Activated naive CD4-positive, alpha-beta T cell treated with anti-CD3 and anti-CD28 coated beads, Interleukin-2, amount 50 U/mL, for 24 hours (primary cell): ENCODE results near the gene CDC20B.
"Not testable (repeated sequence)": the region's sequence is repeated elsewhere in the genome, so short reads cannot be mapped to it uniquely, and the experiment has no call there.

ENCODE experiments used
- H3K27ac Mint-ChIP-seq: one replicate; pipeline ENCODE4 v1.8.0; 2021; ENCODE audit warnings: mild to moderate bottlenecking, mixed read lengths
- H3K27me3 Mint-ChIP-seq: one replicate; pipeline ENCODE4 v1.8.0; 2021; ENCODE audit warnings: mixed read lengths
- H3K36me3 Mint-ChIP-seq: one replicate; pipeline ENCODE4 v1.8.0; 2021; ENCODE audit warnings: mixed read lengths
- H3K4me1 Mint-ChIP-seq: one replicate; pipeline ENCODE4 v1.8.0; 2021; ENCODE audit warnings: mixed read lengths
- H3K4me3 Mint-ChIP-seq: one replicate; pipeline ENCODE4 v1.8.0; 2021; ENCODE audit warnings: mild to moderate bottlenecking, mixed read lengths
- H3K9me3 Mint-ChIP-seq: one replicate; pipeline ENCODE4 v1.8.0; 2021; ENCODE audit warnings: mixed read lengths

CDC20B gene

GRCh38 chr5:55141945-55142690 lies 30.9 kb downstream of the CDC20B start:
- H3K27me3 Mint-ChIP-seq = no peaks in the 10 kb centered on the region
- peaks cover 26% of the 10 kb centered on the region for H3K4me1 Mint-ChIP-seq
- no peak overlapping the region for H3K27ac Mint-ChIP-seq
- no peaks in the 10 kb centered on the region for H3K36me3 Mint-ChIP-seq
- H3K4me3 Mint-ChIP-seq = no peak overlapping the region
- no peaks in the 10 kb centered on the region for H3K9me3 Mint-ChIP-seq

GRCh38 chr5:55140908-55141665 lies 31.9 kb downstream of the CDC20B start:
- no peaks in the 10 kb centered on the region for H3K36me3 Mint-ChIP-seq
- no peak overlapping the region for H3K27ac Mint-ChIP-seq
- H3K4me1 Mint-ChIP-seq = peaks cover 19% of the 10 kb centered on the region
- H3K27me3 Mint-ChIP-seq = no peaks in the 10 kb centered on the region
- no peak overlapping the region for H3K4me3 Mint-ChIP-seq
- H3K9me3 Mint-ChIP-seq = no peaks in the 10 kb centered on the region

- Mint-ChIP-seq H3K27ac (no peak overlapping the region), H3K4me1 (peaks cover 23% of the 10 kb centered on the region), H3K36me3 (peaks cover 3% of the 10 kb centered on the region), H3K4me3 (no peak overlapping the region), H3K27me3 (no peaks in the 10 kb centered on the region), H3K9me3 (peaks cover 7% of the 10 kb centered on the region)
Measured at GRCh38 chr5:55136521-55136920, 36.5 kb downstream of the CDC20B start.

GRCh38 chr5:55134053-55134722 lies 38.8 kb downstream of the CDC20B start:
- Mint-ChIP-seq H3K27ac (no peak overlapping the region), H3K27me3 (no peaks in the 10 kb centered on the region), H3K36me3 (peaks cover 14% of the 10 kb centered on the region), H3K9me3 (peaks cover 13% of the 10 kb centered on the region), H3K4me1 (peaks cover 18% of the 10 kb centered on the region), H3K4me3 (no peak overlapping the region)

GRCh38 chr5:55123365-55123764 lies 49.6 kb downstream of the CDC20B start:
- H3K36me3 Mint-ChIP-seq = peaks cover 2% of the 10 kb centered on the region
- H3K4me1 Mint-ChIP-seq = peaks cover 3% of the 10 kb centered on the region
- no peak overlapping the region for H3K27ac Mint-ChIP-seq
- H3K9me3 Mint-ChIP-seq = no peaks in the 10 kb centered on the region
- no peak overlapping the region for H3K4me3 Mint-ChIP-seq
- no peaks in the 10 kb centered on the region for H3K27me3 Mint-ChIP-seq

GRCh38 chr5:55114061-55114460 lies 58.9 kb downstream of the CDC20B start:
- Mint-ChIP-seq H3K9me3 (no peaks in the 10 kb centered on the region), H3K27ac (no peak overlapping the region), H3K36me3 (no peaks in the 10 kb centered on the region), H3K4me3 (no peak overlapping the region), H3K27me3 (no peaks in the 10 kb centered on the region), H3K4me1 (peaks cover 20% of the 10 kb centered on the region)

GRCh38 chr5:55113327-55113726 lies 59.6 kb downstream of the CDC20B start:
- no peaks in the 10 kb centered on the region for H3K27me3 Mint-ChIP-seq
- no peak overlapping the region for H3K4me3 Mint-ChIP-seq
- no peaks in the 10 kb centered on the region for H3K36me3 Mint-ChIP-seq
- H3K4me1 Mint-ChIP-seq = peaks cover 20% of the 10 kb centered on the region
- no peak overlapping the region for H3K27ac Mint-ChIP-seq
- H3K9me3 Mint-ChIP-seq = no peaks in the 10 kb centered on the region

- no peaks in the 10 kb centered on the region for H3K27me3 Mint-ChIP-seq
- H3K36me3 Mint-ChIP-seq = peaks cover 2% of the 10 kb centered on the region
- no peaks in the 10 kb centered on the region for H3K9me3 Mint-ChIP-seq
- H3K27ac Mint-ChIP-seq = no peak overlapping the region
- peaks cover 28% of the 10 kb centered on the region for H3K4me1 Mint-ChIP-seq
- no peak overlapping the region for H3K4me3 Mint-ChIP-seq
Measured at GRCh38 chr5:55110217-55110616, 62.8 kb downstream of the CDC20B start.

GRCh38 chr5:55108661-55109060 lies 64.3 kb downstream of the CDC20B start:
- Mint-ChIP-seq H3K4me3 (no peak overlapping the region), H3K27ac (no peak overlapping the region), H3K9me3 (no peaks in the 10 kb centered on the region), H3K36me3 (peaks cover 2% of the 10 kb centered on the region), H3K27me3 (no peaks in the 10 kb centered on the region), H3K4me1 (peaks cover 39% of the 10 kb centered on the region)

- H3K4me1 Mint-ChIP-seq = peaks cover 51% of the 10 kb centered on the region
- H3K27me3 Mint-ChIP-seq, H3K36me3 Mint-ChIP-seq, H3K4me3 Mint-ChIP-seq, H3K27ac Mint-ChIP-seq, H3K9me3 Mint-ChIP-seq: not testable (repeated sequence)
Measured at GRCh38 chr5:55105976-55106375, 67.0 kb downstream of the CDC20B start.

GRCh38 chr5:55104946-55105701 lies 67.9 kb downstream of the CDC20B start:
- H3K36me3 Mint-ChIP-seq = peaks cover 2% of the 10 kb centered on the region
- peak overlapping the region; percentile 75 for H3K4me3 Mint-ChIP-seq
- H3K9me3 Mint-ChIP-seq = no peaks in the 10 kb centered on the region
- no peaks in the 10 kb centered on the region for H3K27me3 Mint-ChIP-seq
- no peak overlapping the region for H3K27ac Mint-ChIP-seq
- H3K4me1 Mint-ChIP-seq = peaks cover 59% of the 10 kb centered on the region

GRCh38 chr5:55104036-55104772 lies 68.8 kb downstream of the CDC20B start:
- Mint-ChIP-seq H3K9me3 (peaks cover 9% of the 10 kb centered on the region), H3K4me1 (peaks cover 68% of the 10 kb centered on the region), H3K4me3 (peak overlapping the region; percentile 75), H3K36me3 (peaks cover 8% of the 10 kb centered on the region), H3K27ac (peak overlapping the region; percentile 21), H3K27me3 (no peaks in the 10 kb centered on the region)

GRCh38 chr5:55102348-55102747 lies 70.6 kb downstream of the CDC20B start, which contains the start of gene GZMA:
TSS of gene GZMA (plus strand) at chr5:55102646. CDS start at chr5:55102683, 37 bp downstream.
- Mint-ChIP-seq H3K27ac (peak within 1 kb of the TSS; percentile 91), H3K4me1 (peaks cover 87% of the 10 kb centered on the region), H3K4me3 (peak within 1 kb of the TSS; percentile 89), H3K27me3 (no peaks in the 10 kb centered on the region), H3K9me3 (peaks cover 22% of the 10 kb centered on the region), H3K36me3 (peaks cover 21% of the 10 kb centered on the region)

GRCh38 chr5:55101556-55102276 lies 71.3 kb downstream of the CDC20B start:
- peaks cover 21% of the 10 kb centered on the region for H3K36me3 Mint-ChIP-seq
- H3K27ac Mint-ChIP-seq = peak overlapping the region; percentile 91
- H3K27me3 Mint-ChIP-seq = no peaks in the 10 kb centered on the region
- peaks cover 93% of the 10 kb centered on the region for H3K4me1 Mint-ChIP-seq
- peak overlapping the region; percentile 89 for H3K4me3 Mint-ChIP-seq
- peaks cover 22% of the 10 kb centered on the region for H3K9me3 Mint-ChIP-seq
